OCI-M1 (cell line): Measurements from ENCODE around the gene PHF13.

ENCODE experiments used
- DNase-seq: peaks from one replicate; lab custom pipeline; 2025; lab: John Stamatoyannopoulos, UW

Gene PHF13

GRCh38 chr1:6666696-6667095 lies 53.2 kb downstream of the PHF13 start:
- DNase-seq = no peak

GRCh38 chr1:6667139-6667538 lies 53.6 kb downstream of the PHF13 start:
- no peak for DNase-seq

GRCh38 chr1:6668503-6668902 lies 55.0 kb downstream of the PHF13 start:
- DNase-seq = no peak

GRCh38 chr1:6672558-6672957 lies 59.0 kb downstream of the PHF13 start:
- peak; percentile 42 for DNase-seq
